CD1c-positive myeloid dendritic cell (primary cell): ENCODE results near the gene AGAP5.
A peak's percentile ranks its signal among the peaks of the same experiment; 100 is the strongest.
"Not testable (repeated sequence)": the region's sequence is repeated elsewhere in the genome, so short reads cannot be mapped to it uniquely, and the experiment has no call there.

ENCODE experiments used
- DNase-seq: peaks from one replicate; pipeline ENCODE4 v3.0.0-alpha.2; 2016; ENCODE audit errors: extremely low spot score

AGAP5 gene

DNA sequence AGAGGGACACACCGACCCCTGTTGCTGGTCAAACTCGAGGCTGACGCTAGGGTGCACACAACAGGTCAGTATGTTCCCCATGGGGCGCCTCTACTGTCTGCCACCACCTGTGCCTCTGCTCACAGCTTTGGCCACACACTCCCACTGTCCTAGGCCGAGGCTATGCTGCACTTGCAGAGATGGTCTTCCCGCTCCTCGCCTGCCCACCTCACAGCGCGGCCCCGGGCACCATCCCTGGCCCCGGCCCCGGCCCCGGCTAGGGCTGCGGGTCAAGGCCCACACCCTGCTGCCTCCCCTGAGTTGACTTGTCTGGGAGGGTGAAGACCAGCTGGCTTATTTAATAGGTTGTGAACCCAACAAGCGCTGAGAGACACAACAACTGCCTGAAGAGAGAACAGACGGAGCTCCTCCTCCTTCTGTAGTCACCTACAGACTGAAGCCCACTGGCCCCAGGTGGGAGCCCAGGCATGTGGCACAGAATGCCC is at the start of gene AGAP5:
AGAP5 (minus strand) TSS at position 435 of the 485 bp plus-strand sequence; CDS start at position 81, 354 bp downstream.
- DNase-seq = not testable (repeated sequence)

- DNase-seq = no peak
Observed at GRCh38 chr10:73746721-73747120, 48.8 kb upstream of the AGAP5 start.

DNA sequence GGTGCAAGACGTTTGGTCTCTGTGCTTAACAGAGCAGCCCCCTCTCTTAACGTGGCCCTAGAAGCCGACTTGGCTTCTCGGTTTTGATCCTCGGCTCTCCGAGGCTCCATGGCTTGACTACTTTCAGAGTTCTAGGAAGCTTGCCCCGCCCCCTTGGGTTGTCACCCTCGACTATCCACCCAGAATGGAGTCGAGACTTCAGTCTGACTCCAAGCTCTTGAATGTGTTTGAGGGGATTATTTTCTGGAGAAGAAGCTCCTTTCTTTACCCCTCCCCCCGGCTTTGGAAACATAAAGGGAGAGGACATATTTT is 46.7 kb upstream of the AGAP5 start:
- peak; percentile 48 for DNase-seq

GRCh38 chr10:73743905-73744663 is 46.2 kb upstream of the AGAP5 start, which contains the start of gene SEC24C:
SEC24C (plus strand) TSS chr10:73744372; CDS start chr10:73746833, 2,461 bp downstream.
- peak; percentile 98 for DNase-seq

DNA sequence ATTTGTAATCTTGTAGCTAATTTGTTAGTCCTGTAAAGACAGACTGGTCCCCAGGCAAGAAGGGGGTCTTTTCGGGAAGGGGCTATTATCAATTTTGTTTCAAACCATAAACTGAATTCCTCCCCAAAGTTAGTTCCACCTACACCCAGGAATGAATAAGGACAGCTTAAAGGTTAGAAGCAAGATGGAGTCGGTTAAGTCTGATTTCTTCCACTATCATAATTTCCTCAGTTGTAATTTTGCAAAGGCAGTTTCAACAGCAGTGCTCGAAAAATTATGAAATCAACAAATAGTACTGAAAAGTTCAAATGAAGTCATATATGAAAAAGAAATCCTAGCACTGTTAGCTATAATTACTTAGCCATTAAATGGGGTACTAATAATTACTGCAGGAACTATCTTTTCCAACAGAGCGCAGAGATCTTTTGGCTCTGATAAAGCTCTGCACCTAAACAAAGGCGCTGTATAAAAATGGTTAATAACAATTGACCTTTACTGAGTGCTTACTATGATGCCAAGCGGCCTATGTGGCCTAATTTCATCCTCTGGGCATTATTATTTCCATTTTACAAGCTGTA is 45.5 kb upstream of the AGAP5 start:
- no peak for DNase-seq

DNA sequence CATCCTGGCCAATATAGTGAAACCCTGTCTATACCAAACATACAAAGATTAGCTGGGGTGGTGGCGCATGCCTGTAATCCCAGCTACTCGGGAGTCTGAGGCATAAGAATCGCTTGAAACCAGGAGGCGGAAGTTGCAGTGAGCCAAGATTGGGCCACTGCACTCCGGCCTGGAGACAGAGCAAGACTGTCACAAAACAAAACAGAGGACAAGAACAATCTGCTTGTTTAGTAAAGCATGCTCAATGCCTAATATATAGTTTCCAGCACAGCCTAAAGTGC is 44.5 kb upstream of the AGAP5 start:
- DNase-seq = no peak

DNA sequence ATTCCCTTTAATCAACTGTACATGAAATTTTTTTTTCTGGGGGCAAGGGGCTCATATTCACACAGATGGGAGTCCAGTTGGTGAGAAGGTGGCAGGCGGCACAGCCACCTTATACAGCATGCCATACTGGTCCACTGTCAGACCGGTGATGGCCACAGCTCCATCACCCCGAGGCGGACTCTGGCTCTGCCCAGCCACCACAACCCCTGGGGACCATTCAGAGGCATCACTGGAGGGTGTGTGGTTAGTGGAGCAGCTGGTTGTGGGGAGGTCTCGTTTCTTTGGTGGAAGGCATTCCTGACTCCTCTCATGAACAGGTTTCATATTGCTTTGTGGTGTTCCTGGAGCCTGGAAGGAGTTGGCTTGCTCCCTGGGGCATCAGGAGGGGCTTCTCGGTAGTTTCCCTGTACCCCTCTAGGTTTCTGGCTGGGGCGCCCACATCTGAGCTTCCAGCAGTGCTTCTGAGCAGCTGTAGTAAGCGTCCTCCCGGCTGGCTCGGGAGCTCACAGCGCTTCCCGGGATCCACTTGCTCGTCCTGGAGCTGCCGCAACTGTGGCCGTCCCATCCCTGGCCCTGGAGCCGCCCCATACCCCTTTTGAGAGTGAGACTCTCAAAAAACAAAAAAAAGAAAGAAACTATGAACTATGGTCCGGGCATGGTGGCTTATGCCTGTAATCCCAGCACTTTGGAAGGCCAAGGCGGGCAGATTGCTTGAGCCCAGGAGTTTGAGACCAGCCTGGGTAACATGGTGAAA is 42.8 kb upstream of the AGAP5 start:
- not testable (repeated sequence) for DNase-seq

DNA sequence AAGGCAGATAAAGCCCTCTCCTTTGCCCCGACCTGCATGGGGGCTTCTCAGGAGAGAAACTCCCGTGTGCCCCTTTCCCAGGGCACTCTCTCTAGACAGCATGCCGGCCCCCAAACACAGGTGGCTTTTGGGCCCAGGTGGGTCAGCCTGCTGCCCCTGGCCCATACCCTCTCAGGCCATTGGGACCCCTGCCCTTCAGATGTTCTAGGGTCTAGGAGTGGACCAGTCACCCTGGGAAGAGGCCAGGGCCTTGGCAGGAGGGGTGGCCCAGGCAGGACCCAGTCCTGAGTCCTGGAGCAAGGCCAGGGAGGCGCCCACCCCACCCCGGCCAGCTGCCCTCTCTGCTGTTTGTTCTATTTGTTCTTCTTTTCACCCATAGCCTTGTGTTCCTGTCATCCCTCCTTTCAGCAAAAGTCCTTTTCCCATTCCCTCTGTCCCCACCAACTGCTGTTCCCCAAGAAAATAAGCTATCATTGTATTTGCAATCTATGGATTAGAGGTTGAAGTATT is 36.9 kb upstream of the AGAP5 start:
- DNase-seq = no peak

- no peak for DNase-seq
Observed at GRCh38 chr10:73734028-73734720, 36.3 kb upstream of the AGAP5 start.

GRCh38 chr10:73732931-73733623 is 35.2 kb upstream of the AGAP5 start:
- DNase-seq = no peak

- no peak for DNase-seq
Observed at GRCh38 chr10:73732426-73732825, 34.5 kb upstream of the AGAP5 start.

- no peak for DNase-seq
Observed at GRCh38 chr10:73731588-73732375, 33.9 kb upstream of the AGAP5 start.

DNA sequence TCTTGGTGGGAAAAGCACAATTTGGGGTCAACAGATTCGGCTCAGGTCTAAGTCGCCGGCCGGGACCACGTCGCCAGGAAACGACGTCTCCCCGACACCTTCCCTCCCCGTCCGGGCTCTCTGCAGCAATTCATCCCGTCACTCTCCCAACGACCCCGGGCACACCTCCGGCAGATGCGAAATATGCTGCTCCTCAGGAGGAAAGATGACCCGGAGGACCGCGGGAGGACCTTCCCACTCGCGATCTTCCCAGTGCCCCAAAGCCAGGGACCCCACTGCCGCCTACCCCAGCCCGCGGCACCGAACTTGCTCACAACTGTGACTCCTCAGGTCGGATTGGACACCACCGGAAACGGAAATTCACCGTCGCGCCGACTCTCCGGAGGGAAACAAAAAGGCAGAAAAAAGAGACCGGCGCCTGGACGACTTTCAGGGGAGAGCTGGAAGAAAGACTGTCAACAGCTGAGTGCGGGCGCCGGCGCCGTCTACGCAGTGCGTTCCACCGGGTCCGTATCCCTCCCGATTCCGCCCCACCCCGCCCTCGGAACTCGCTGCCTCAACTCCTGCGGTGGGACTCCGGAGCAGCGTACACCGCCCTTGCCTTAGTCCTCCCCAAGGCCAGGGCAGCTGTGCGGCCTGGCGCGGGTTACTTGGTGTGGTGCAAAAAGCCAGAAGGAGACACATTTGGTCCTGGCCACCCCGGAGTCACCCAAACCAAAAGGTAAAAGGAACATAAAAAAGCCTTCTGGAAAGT is 32.4 kb upstream of the AGAP5 start:
- peak; percentile 95 for DNase-seq

DNA sequence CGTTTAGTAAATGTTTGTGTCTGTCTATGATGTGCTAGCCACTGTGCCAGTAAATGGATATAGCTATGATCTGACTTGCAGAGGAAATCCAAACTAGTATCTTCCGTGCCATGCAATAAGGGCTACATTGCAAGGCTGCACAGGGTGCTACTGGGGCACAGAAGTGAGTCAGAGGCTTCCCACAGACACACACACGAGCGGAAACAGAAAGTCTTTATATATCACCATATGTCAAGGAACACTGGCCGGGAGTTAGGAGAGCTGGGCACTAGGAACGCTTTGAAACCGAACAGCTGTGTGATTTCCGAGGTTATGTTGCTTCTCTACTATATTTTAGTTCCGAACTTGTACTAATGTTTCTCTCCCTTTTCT is 31.9 kb upstream of the AGAP5 start:
- peak; percentile 48 for DNase-seq

DNA sequence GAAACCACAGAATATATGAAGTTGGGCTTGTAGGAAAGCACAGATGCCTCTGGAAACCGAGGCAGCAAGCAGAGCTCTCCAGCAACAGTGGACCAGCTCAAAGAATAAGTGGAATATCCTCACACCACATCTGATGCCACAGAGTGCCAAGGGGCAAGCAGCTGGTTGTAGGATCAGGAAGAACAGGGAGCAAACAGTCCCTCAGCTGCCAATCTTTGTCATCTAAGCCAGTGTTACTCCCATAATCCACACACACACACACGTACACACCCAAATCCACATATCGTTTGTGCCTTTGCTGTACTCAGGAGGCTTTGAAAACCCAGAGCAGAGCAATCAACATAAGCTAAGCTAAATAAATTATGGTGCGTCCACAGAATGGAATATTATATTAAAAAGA is 25.6 kb upstream of the AGAP5 start:
- DNase-seq = no peak

- DNase-seq = peak; percentile 61
Observed at GRCh38 chr10:73720561-73720960, 22.7 kb upstream of the AGAP5 start.

DNA sequence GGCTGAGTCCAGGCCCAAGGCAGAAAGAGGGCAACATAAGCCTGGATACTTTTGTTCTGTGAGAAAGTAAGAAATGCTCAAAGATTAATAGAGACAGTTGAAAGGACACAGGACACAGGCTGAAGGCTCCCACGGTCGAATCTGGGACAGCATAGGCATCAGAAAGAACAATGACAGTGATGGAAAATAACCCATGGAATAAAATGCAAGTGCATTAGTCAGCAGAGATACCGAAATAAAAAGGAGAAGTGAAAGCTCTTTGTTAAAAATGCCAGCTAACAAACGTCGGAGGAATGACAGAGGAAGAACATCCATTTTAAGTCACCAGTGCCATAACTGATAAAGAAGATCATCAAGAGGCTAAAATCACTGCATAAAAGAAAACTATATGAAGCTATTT is 19.6 kb upstream of the AGAP5 start:
- peak; percentile 79 for DNase-seq

- DNase-seq = no peak
Observed at GRCh38 chr10:73716251-73716650, 18.3 kb upstream of the AGAP5 start.

- not testable (repeated sequence) for DNase-seq
Observed at GRCh38 chr10:73715179-73716156, 17.6 kb upstream of the AGAP5 start.
